ENCODE data around the gene TPST1.
A peak's percentile ranks its signal among the peaks of the same experiment; 100 is the strongest.
"Not testable (repeated sequence)": the region's sequence is repeated elsewhere in the genome, so short reads cannot be mapped to it uniquely, and the experiment has no call there.

TPST1 gene

DNA sequence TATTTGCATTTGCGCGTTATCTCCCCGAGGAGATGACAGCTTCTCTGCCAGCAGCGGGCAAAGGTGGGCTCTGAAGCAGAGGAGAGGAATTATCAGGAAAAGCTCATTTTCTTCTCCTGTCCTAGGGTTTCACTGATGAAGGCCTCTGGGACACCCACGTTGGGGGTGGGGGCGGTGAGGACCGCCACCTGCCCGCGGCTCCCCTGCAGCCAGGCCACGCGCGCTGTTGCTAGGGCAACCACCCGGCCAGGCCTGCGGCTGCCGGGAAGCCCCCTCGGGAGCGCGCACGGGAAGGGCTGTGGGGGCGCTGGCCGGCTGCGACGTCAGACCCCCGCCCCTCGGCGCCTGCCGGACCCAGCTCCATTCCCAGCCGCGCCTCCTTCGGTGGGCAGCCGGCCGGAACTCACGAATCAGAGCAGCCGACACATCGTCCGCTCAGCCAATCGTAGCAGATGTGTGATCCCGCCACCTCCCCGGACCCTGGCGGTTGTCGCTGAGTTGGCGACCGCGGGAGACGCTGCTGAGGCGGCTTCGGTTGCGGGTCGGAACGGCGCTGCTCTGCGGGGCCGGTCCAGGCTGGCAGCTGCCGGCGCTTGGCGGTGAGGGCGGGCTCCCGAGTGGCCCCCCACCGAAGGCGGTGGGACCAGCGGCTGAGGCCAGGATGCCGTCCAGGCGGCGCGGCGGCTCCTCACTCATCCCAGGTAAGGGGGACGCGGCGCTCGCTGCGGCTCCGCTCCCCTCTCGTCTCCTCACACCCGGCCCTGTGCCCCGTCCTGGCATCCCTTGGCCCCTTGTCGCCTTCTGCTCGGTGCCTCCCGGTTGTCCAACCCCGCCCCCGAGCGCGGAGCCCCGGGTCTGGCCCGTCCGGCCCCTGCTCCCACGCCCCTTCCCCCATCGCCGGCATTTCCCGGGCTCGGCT is at the start of gene TPST1:
TSS of gene TPST1 (plus strand) at position 513 of the 919 bp plus-strand sequence. CDS start 35,092 bp downstream, outside the sequence.
- DNase-seq (ENCODE audit: low read depth), result peak; percentile 58

DNA sequence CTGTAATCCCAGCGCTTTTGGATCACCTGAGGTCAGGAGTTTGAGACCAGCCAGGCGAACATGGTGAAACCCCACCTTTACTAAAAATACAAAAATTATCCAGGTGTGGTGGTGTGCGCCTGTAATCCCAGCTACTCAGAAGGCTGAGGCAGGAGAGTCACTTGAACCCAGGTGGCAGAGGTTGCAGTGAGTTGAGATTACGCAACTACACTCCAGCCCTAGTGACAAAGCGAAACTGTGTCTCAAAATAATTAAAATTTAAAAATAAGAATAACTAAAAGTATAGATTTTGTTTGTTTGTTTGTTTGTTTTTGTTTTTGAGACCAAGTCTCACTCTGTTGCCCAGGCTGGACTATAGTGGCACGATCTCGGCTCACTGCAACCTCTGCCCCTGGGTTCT is 49.1 kb upstream of the TPST1 start:
- DNase-seq (ENCODE audit: low read depth), result not testable (repeated sequence)

DNA sequence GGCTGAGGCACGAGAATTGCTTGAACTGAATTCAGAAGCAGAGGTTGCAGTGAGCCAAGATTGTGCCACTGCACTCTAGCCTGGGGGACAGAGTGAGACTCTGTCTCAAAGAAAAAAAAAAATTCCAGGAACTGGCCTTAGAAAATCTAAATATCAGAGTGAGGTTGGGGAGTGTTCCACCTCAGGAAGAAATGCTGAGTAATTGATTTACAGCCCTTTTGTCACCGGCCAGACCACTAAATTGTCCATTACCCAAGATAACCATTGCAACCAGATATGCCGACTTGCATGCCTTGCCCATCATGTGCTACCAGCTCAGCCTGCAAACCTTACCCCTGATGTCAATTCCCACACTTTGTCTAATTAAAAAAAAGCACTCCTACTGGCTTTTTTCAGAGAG is 48.1 kb upstream of the TPST1 start:
- DNase-seq (ENCODE audit: low read depth), result no peak

DNA sequence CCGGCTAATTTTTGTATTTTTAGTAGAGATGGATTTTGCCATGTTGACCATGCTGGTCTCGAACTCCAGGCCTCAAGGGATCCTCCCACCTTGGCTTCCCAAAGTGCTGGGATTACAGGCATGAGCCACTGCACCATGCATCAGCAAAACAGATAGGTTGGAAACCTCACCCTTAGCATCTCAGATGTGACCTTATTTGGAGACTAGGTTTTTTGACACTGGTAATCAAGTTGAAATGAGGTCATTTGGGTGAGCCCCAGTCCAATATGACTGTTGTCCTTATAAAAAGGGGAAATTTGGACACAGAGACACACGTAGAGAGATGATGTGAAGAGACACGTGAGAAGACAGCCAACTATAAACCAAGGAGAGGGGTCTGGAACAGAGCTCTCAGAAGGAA is 42.5 kb upstream of the TPST1 start:
- DNase-seq (ENCODE audit: low read depth), result no peak

GRCh38 chr7:66163186-66163610 is 41.9 kb upstream of the TPST1 start:
- no peak for DNase-seq (ENCODE audit: low read depth)

GRCh38 chr7:66164356-66164755 is 40.8 kb upstream of the TPST1 start:
- DNase-seq (ENCODE audit: low read depth), result no peak

DNA sequence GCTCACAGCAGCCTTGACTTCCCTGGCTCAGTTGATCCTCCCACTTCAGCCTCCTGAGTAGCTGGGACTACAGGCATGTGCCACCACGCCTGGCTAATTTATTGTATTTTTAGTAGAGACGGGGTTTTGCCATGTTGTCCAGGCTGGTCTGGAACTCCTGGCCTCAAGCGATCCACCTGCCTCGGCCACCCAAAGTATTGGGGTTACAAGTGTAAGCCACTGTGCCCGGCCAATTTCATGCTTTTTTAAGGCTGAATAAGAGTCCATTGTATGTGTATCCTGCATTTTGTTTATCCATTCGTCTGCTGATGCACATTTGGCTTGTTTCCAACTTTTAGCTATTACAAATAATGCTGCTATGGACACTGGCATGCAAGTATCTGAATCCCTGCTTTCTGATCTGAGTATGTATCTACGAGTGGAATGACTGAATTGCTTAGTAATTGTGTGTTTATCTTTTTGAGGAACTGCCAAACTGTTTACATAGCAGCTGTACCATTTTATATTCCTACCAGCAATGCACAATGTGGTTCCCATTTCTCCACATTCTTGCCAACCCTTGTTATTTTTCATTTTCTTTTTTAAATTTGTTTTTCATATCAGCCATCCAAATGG is 37.3 kb upstream of the TPST1 start:
- DNase-seq (ENCODE audit: low read depth), result no peak

- DNase-seq (ENCODE audit: low read depth), result no peak
Observed at GRCh38 chr7:66169616-66170015, 35.5 kb upstream of the TPST1 start.

DNA sequence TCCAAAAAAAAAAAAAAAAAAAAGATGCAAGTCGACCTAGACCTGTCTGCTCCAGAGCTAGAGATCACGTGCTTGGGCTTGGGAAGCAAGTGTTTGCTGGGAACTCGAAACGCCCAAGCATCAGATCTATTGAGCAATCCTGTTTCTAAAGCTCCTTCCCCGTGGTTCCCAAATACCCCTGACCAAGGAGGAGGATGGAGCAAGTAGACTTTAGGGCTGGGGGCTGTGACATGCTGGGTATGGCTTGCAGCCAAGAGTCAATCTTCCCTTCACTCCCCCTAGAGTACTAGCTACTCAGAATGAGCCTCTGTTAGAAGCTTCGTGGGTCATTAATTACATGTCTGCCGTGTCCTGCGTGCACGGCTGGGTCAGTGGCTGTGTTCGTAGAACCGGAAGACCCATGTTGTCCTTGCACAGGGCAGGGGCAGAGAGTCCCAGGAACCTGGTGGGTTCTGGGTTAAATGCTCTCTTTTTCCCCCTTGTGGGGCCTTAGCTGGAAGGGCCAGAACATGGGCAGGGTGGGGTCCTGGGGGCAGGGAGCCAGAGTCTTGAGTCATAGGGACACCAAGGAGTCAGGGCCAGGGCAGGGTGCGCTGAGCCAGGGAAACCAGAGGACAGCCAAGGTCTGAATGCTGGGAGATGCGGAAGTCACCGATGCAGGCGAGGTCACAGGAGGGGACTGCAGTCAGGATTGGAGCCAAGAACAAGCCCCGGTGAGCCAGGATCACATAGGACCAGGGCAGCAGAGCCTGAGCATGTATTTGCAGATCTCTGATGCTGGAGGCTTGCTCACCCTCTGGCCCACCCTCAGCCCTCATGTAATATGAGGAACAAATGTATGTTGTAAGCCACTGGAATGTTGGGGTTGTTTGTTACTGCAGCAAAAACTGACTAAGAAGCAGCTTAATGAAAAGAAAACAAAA is 34.6 kb upstream of the TPST1 start:
- no peak for DNase-seq (ENCODE audit: low read depth)

DNA sequence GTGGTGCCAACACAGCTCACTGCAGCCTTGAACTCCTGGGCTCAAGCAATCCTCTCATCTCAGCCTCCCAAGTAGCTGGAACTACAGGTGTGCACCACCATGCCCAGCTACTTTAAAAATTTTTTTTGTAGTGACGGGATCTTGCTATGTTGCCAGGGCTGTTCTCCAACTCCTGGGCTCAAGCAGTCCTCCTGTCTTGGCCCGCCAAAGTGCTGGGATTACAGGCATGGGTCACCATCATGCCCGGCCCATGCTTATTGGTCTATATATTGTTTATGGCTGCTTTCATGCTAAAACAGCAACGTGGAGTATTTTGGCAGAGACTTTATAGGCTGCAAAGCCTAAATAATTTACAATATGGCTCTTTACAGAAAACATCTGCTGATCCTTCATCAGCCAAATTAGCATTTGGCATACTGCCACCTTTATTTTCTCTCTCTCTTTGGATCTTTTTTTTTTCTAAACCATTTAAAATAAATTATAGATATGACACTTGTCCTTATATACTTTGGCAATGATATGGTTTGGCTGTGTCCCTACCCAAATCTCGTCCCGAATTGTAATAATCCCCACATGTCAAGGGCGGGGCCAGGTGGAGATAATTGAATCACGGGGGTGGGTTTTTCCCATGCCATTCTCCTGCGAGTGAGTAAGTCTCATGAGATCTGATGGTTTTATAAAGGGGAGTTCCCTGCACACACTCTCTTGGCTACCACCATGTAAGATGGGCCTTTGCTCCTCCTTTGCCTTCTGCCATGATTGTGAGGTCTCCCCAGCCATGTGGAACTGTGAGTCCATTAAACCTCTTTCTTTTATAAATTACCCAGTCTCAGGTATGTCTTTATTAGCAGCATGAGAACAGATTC is 32.4 kb upstream of the TPST1 start:
- DNase-seq (ENCODE audit: low read depth), result not testable (repeated sequence)

- no peak for DNase-seq (ENCODE audit: low read depth)
Observed at GRCh38 chr7:66173856-66174255, 31.3 kb upstream of the TPST1 start.

DNA sequence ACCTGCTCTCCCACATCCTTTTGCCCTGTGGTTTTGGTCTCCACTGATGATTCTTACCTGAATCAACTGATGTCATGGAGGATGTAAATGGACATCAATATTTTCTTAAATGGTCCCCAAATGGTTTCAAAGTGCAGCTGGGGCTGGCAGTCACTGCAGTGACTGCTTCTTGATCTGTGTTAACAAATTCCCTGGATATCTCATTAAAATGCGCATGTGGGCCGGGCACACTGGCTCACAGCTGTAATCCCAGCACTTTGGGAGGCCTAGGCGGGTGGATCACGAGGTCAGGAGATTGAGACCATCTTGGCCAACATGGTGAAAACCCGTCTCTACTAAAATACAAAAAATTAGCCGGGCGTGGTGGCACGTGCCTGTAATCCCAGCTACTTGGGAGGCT is 30.1 kb upstream of the TPST1 start:
- not testable (repeated sequence) for DNase-seq (ENCODE audit: low read depth)

DNA sequence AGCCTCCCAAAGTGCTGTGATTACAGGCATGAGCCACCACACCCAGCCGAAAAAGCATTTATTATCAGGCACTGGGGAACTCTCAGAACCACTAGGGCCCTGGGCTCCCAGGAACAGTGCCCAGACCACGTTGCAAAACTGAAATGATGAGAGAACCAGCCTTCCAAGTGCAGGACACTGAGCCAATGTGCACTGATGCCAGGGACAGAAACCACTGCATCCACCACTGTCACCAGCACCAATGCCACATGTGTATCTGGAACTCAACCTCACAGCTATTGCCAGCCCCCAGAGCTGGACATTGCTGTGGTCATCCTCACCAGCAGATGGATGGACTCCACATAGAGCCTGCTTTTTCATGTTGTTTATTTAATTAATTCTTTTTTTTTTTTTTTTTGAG is 28.2 kb upstream of the TPST1 start:
- no peak for DNase-seq (ENCODE audit: low read depth)

- DNase-seq (ENCODE audit: low read depth), result no peak
Observed at GRCh38 chr7:66178258-66178657, 26.9 kb upstream of the TPST1 start.

DNA sequence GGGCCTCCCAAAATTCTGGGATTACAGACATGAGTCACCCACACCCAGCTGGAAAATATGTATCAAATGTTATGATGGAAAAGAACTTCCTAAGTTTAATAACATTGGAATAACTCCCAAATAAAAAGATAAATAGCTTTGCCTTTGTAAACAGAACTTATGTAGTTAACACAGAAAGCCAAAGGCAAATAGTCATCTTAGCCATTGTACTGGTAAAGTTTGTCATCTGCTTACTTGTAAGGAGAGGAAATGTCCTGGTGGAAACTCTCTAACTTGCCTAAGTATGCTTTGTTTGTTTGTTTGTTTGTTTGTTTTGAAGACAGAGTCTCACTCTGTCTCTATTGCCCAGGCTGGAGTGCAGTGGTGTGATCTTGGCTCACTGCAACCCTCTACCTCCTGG is 23.8 kb upstream of the TPST1 start:
- no peak for DNase-seq (ENCODE audit: low read depth)

DNA sequence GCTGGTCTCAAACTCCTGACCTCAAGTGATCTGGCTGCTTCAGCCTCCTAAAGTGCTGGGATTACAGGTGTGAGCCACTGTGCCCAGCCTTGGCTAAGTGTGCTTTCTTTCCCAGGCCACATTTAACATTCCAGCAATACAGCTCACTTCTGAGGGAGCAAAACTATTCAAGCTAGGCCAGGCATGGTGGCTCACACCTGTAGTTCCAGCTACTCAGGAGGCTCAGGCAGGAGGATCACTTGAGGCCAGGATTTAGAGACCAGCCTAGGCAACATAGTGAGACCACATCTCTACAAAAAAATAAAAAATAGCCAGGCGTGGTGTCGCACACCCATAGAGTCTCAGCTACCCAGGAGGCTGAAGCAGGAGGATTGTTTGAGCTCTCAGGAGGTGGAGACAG is 23.3 kb upstream of the TPST1 start:
- no peak for DNase-seq (ENCODE audit: low read depth)

- no peak for DNase-seq (ENCODE audit: low read depth)
Observed at GRCh38 chr7:66182920-66183319, 22.2 kb upstream of the TPST1 start.

- no peak for DNase-seq (ENCODE audit: low read depth)
Observed at GRCh38 chr7:66183700-66184099, 21.4 kb upstream of the TPST1 start.

DNA sequence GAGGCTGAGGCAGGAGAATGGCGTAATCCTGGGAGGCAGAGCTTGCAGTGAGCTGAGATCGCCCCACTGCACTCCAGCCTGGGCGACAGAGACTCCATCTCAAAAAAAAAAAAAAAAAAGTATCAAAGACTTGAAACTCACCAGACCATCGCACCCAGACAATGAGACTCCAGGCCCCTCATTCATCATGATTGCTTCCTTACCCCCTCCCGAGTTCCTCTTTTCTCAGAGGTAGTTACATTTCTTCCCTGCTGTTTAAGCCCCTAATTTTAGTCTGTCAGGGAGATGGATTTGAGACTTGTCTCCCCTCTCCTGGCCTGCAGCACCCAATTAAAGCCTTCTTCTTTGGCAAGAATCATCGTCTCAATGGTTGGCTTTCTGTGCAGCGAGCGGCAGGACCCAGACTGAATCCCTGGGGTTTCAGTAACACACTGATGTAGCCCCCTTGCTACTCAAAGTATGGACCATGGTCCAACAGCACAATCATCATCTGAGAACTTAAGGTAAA is 19.4 kb upstream of the TPST1 start:
- no peak for DNase-seq (ENCODE audit: low read depth)

- no peak for DNase-seq (ENCODE audit: low read depth)
Observed at GRCh38 chr7:66186991-66187390, 18.1 kb upstream of the TPST1 start.

DNA sequence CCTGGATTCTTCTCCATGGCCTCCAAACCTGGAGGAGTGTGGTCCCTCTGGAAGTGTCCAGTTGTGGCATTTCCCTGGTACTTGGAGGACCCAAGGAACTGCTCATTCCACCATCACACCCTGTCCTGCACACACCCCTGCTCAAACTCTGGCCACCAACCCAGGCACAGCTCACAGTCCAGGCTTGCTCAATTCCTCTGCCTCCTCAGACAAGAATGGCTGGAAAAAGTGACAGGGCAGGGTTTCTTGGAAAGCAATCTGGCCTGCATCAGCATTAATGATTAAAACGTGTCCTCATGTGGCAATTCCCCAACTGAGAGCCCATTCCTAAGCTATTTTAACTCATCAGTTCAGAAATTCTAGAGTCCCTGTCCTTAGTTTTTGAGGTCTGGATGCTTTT is 17.2 kb upstream of the TPST1 start:
- DNase-seq (ENCODE audit: low read depth), result no peak

All from CMK (cell line).